Right renal cortex interstitium (tissue), 3 donors: ENCODE results near the gene UNKL. TPM values are rescaled to one million over a fixed set of nuclear protein-coding genes. Genes with fewer than 3 reads are reported as not detected.

Experiments used
- DNase-seq, 3 donors: peaks; one replicate each; pipeline ENCODE4 v3.0.0-alpha.2; 2013; ENCODE audit warnings: low read depth in 3 of 3, low spot score in 2 of 3
- polyA plus RNA-seq, 3 donors: library from polyadenylated mRNA; unstranded; fragments of 120-200 nt; gene quantifications; one replicate each; pipeline ENCODE4 v1.2.1, GENCODE V29; 2013; ENCODE audit not compliant: insufficient read length in 3 of 3

UNKL gene
- polyA plus RNA-seq, 3 donors, result 11.1 to 14.0 (median 13.8) TPM

DNA sequence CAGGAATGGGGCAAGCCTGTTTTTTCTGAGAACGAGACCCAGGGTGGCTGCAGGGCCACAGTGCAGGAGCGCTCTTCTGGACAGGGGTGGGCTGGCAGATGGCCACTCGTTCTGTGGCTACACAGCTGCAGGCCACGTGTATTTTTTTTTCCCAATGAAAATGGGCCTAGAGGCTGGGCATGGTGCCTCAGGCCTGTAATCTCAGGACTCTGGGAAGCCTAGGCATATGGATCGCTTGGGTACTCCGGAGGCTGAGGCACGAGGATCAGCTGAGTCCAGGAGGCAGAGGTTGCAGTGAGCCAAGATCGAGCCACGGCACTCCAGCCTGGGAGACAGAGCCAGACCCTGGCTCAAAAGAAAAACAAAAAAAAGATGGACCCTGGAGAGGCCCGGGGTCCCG, 6.8 kb downstream of the UNKL start:
- no peak for DNase-seq

GRCh38 chr16:1403733-1404132, 10.8 kb downstream of the UNKL start:
- DNase-seq, result no peak

- DNase-seq, result no peak
Observed at GRCh38 chr16:1403036-1403435, 11.5 kb downstream of the UNKL start.

DNA sequence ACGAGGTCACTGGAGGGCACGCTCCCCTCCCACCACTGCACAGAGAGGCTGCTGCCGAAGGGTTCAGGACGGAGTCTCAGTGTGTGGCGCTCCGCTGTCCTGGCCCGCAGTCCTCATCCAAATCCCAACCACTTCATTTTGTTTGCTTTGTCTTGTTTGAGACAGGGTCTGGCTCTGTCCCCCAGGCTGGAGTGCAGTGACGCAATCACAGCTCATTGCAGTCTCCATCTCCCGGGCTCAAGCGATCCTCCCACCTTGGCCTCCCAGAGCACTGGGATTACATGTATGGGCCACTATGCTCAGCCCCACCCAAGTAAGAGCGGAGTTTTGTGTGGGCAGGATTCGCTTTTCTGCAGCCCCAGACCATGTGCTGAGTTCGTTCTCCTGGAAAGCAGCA, 12.7 kb downstream of the UNKL start:
- no peak for DNase-seq

GRCh38 chr16:1401061-1401757, 13.3 kb downstream of the UNKL start:
- no peak for DNase-seq

DNA sequence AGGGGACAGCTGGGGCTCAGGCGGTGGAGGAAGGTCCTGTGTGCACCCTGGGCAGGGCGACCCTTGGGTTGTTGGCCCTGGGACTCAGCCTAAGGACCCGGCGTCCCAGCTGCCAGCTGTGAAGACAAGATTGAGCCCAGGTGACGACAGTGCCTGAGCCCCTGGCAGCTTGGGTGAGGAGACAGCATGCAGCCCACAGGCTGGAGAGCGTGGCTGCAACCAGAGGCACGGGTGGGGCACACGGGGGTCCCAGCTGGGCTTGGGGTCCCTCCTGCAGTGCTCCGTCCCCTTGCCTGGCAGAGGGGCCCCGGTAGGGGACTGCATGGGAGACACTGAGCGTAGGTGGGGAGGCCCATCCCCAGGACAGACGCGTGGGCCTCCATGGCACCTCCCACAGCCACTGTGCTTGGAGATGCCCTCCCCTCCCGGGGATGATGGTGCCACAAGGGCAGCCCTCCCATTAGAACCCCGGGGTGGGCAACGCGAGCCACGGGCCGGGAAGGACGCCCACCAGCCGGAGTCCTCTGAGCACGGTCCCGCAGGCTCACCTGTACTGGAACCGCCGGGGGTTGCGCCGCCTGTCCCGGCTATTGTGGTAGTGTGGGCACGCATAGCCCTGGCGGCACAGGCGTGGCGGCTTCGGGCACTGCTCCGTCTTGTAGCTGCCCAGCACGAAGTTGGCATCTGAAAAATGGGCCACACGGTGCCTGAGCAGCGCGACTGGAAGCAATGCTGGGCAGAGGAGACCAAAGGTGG, 15.5 kb downstream of the UNKL start:
- no peak for DNase-seq

DNA sequence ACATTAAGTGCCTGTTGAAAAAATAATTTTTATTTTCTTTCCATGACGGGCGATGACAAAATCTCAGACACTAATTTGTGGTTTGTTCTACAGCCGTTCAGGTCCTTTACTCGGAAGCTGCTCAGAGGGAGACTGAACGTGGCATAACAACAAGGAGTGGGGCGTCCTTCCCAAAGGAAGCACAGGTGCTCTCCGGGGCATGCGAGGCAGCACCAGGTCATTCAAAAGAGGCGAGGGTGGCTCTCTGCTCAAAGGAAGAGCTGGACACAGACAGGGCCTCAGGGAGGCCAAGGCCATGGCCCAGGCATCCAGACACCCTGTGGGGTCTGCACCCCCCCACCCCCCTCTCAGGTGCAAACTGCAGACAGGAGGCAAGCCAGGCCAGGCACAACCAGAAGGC, 16.2 kb downstream of the UNKL start:
- DNase-seq, result no peak

- DNase-seq, result no peak
Observed at GRCh38 chr16:1397779-1398178, 16.7 kb downstream of the UNKL start.

DNA sequence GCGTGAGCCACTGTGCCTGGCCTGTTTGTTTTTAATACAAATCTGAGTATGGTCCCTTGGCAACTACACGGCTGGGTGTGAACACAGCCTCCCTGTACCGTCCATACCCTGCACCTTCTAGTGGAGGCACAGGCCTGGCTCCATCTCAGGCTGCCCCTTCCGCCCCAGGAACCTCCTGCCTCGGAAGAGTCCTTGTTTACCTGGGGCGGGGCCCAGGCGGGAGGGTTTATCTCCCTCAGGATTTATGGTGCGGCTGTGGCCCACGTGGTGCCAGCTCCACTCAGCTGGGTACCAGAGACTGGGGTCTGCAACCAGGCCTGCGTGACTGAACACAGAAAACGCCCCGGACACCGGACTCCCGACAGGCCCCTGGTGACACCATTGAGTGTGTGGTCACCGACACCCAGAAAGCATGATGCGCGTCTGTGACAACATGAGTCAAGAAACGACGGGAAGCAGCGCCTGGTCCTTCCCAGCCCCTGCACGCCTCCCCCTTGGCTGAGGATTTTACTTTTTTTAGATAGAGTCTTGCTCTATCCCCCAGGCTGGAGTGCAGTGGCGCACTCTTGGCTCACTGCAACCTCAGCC, 19.0 kb downstream of the UNKL start:
- no peak for DNase-seq

GRCh38 chr16:1394367-1394951, 20.0 kb downstream of the UNKL start:
- no peak for DNase-seq

- no peak for DNase-seq
Observed at GRCh38 chr16:1393613-1394176, 20.8 kb downstream of the UNKL start.

DNA sequence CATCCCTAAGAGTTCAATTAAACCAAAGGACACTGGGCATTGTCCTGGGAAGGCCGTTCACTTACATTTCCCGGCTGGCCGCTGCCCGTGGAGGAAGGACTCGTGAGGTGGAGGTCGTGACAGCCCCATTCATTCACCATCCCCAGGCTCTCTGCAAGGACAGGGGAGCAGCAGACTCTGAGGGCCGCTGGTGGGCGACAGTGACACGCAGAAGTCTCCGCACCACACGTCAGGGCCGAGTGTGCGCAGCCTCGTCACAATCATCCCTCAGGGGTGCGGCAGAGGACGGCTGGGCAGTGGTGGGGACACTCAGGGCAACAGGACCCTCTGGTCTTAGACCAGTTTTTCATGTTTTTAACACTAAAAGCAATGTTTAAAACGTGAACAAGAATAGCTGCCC, 21.7 kb downstream of the UNKL start:
- no peak for DNase-seq

- no peak for DNase-seq
Observed at GRCh38 chr16:1390239-1390779, 24.2 kb downstream of the UNKL start.

DNA sequence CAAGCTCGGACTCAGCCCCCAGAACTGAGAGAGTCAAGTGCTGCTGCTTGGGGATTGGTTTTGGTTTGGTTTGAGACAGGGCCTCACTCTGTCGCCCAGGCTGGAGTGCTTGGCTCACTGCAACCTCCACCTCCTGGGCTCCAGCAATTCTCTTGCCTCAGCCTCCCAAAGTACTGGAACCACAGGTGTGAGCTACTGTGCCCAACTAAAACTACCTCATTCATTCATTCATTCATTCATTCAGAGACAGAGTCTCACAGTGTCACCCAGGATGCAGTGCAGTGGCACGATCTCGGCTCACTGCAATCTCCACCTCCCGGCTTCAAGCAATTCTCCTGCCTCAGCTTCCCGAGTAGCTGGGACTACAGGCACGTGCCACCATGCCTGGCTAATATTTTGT, 24.7 kb downstream of the UNKL start:
- DNase-seq, result no peak

- DNase-seq, result no peak
Observed at GRCh38 chr16:1387331-1387730, 27.2 kb downstream of the UNKL start.

DNA sequence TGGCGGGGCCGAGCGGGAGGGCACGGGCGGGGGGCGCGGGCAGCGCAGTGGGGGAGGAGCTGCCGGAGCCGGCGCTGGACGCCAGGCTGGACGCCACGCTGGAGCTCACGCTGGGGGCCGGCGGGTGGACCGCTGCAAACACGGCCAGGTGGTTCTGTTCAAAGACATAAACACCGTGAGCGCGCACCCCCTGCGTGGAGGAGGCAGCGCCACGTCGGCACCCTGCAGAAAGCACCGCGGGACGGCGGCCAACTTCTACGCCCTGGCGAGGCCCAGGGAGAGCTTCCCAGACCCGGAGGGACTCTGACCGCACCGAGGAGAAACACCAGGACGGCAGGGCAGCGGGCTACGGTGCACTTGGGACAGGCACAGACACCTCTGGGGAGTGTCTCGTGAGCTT, 29.3 kb downstream of the UNKL start:
- no peak for DNase-seq

DNA sequence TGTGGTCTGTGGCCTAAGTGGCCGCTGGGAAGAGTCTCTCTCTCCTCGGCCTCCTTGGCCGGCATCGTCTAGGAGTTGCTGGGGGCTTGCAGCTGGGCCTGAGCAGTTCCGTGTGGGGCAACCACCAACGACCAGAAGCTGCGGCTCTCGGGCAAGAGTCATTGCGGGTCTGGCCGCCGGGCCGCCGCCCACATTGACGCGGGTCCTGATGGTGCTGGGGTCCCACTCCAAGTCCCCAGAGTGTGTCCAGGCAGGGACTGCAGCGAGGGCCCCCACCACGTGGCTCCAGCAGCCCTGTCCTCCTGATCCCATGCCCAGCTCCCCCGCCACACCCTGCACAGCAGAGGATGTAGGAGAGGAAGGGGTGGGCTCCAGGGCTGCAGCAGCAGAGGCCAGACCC, 30.9 kb downstream of the UNKL start:
- DNase-seq, result no peak

GRCh38 chr16:1381612-1382406, 32.7 kb downstream of the UNKL start:
- DNase-seq, result no peak

- no peak for DNase-seq
Observed at GRCh38 chr16:1380195-1380594, 34.3 kb downstream of the UNKL start.
